Measurements from ENCODE around the gene CCDC40.

The CCDC40 gene

DNA sequence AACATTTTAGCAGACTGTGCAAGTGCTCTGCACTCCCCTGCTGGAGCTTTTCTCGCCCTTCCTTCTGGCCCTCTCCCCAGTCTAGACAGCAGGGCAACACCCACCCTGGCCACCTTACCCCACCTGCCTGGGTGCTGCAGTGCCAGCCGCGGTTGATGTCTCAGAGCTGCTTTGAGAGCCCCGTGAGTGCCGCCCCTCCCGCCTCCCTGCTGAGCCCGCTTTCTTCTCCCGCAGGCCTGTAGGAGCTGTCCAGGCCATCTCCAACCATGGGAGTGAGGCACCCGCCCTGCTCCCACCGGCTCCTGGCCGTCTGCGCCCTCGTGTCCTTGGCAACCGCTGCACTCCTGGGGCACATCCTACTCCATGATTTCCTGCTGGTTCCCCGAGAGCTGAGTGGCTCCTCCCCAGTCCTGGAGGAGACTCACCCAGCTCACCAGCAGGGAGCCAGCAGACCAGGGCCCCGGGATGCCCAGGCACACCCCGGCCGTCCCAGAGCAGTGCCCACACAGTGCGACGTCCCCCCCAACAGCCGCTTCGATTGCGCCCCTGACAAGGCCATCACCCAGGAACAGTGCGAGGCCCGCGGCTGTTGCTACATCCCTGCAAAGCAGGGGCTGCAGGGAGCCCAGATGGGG lies 68.0 kb downstream of the CCDC40 start:
- DNase-seq, result no peak

DNA sequence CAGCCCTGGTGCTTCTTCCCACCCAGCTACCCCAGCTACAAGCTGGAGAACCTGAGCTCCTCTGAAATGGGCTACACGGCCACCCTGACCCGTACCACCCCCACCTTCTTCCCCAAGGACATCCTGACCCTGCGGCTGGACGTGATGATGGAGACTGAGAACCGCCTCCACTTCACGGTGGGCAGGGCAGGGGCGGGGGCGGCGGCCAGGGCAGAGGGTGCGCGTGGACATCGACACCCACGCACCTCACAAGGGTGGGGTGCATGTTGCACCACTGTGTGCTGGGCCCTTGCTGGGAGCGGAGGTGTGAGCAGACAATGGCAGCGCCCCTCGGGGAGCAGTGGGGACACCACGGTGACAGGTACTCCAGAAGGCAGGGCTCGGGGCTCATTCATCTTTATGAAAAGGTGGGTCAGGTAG lies 68.5 kb downstream of the CCDC40 start:
- no peak for DNase-seq

DNA sequence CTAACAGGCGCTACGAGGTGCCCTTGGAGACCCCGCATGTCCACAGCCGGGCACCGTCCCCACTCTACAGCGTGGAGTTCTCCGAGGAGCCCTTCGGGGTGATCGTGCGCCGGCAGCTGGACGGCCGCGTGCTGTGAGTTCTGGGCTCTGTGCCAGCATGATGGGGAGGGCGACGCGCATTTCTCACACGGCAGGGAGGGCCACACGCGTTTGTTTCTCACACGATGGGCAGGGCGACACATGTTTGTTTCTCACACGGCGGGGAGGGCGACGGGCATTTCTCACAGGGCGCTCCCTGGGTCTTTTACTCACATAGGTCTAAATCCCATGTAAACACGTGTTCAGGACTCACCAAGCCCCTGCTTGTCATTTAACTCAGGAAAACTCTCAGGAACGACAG lies 69.3 kb downstream of the CCDC40 start:
- no peak for DNase-seq

DNA sequence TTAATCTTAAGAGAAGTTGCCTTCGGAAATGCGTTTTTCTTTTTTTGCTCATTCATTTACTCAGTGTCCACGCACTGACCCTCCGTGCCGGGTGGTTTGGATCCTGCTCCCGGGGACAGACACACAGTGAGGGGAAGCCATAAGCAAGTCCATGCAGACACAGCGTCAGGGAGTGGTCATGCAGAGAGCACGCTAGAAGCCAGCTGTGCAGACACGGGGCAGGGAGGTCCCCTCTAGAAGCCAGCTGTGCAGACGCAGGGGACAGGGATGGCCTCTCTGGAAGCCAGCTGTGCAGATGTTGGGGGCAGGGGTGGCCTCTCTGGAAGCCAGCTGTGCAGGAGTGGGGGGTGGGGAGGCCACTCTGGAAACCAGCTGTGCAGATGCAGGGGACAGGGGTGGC lies 69.7 kb downstream of the CCDC40 start:
- DNase-seq, result no peak

DNA sequence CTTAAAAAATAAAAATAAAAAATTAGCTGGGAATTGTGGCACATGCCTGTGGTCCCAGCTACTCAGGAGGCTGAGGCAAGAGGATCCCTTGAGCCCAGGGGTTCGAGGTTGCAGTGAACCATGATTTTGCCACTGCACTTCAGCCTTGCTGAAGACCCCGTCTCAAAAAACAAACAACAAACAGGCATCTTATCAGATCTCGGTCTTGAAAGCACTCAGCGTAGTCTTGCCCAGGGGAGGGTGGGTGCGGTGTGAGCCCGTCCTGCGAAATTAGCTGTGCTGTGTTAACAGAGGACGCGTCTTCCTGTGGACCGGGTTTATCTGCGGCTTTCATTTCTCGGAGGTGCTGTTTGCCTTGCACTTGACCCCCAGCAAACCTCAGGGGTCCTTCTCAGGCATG lies 70.3 kb downstream of the CCDC40 start:
- DNase-seq, result no peak

DNA sequence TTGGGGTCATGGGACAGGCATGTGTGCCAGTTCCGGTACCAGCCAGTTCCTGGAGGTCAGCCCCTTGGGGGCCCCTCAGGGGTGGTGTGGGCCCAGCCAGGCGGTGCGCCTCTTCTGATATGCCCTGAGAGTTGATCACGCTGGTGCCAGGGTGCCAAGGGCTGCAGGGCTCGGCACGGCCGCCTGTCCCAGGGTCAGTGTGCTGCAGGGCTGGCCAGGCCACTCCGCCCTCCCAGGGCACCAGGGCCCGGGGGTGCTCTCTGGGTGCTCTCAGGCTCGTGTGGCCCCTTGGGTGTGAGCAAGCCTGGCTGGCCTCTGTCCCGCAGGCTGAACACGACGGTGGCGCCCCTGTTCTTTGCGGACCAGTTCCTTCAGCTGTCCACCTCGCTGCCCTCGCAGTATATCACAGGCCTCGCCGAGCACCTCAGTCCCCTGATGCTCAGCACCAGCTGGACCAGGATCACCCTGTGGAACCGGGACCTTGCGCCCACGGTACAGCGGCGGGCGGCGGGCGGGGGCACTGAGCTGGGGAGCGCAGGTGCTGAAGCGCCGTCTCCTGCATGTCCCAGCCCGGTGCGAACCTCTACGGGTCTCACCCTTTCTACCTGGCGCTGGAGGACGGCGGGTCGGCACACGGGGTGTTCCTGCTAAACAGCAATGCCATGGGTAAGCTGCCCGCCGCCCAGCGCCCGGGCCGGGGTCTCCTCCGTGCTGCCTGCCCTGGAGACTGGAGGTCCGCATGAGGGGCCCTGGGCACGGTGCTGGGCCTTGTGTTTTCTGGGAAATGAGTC lies 71.0 kb downstream of the CCDC40 start:
- no peak for DNase-seq

DNA sequence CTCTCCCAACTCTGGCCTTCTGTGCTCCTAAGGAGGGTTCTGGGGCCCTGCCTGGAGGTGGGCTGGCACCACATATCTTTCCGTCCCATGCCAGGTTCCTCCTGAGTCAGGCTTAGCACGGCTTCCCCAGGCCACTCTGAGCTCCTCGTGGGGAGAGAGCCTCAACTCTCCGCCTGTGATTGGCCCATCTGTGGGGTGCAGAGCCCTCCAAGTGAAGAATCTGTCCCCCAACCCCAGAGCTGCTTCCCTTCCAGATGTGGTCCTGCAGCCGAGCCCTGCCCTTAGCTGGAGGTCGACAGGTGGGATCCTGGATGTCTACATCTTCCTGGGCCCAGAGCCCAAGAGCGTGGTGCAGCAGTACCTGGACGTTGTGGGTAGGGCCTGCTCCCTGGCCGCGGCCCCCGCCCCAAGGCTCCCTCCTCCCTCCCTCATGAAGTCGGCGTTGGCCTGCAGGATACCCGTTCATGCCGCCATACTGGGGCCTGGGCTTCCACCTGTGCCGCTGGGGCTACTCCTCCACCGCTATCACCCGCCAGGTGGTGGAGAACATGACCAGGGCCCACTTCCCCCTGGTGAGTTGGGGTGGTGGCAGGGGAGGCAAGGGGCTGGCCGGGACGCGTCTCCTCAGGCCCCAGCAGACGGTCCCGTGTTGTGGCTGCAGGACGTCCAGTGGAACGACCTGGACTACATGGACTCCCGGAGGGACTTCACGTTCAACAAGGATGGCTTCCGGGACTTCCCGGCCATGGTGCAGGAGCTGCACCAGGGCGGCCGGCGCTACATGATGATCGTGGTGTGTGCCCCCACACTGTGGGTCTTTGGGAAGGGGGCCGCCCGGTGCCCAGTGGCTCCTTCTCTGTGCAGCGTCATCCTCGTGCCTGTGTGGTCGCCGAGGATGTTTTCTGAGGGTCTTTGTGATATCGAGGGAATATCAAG lies 71.9 kb downstream of the CCDC40 start:
- no peak for DNase-seq

DNA sequence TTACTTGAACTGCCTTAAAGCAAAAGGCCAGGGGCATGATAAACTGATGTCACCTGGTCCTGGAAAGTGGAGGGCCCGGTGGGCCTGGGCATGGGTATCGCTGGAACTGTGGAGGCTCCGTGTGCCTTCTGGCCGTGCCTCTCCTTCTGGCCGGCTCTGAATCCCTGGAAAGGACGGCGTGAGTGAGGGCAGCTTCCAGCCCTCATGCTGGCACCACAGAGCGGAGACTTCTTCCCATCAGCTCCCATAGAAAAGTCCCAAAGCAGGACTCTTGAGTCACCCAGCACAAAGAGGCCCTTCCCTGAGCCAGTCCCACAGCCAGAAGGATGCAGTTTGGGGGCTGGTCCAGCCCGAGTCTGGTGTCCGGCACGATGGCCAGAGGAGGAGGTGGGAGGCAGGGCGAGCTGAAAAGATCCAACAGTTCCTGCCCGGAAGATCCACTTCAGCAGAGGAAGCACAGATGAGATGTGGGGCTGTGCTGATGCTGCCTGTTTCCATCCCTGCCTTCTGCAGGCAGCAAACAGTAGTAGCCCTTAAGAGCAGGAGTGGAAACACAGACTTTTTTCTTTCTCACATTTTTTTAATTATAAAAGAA lies 72.7 kb downstream of the CCDC40 start:
- DNase-seq, result no peak

DNA sequence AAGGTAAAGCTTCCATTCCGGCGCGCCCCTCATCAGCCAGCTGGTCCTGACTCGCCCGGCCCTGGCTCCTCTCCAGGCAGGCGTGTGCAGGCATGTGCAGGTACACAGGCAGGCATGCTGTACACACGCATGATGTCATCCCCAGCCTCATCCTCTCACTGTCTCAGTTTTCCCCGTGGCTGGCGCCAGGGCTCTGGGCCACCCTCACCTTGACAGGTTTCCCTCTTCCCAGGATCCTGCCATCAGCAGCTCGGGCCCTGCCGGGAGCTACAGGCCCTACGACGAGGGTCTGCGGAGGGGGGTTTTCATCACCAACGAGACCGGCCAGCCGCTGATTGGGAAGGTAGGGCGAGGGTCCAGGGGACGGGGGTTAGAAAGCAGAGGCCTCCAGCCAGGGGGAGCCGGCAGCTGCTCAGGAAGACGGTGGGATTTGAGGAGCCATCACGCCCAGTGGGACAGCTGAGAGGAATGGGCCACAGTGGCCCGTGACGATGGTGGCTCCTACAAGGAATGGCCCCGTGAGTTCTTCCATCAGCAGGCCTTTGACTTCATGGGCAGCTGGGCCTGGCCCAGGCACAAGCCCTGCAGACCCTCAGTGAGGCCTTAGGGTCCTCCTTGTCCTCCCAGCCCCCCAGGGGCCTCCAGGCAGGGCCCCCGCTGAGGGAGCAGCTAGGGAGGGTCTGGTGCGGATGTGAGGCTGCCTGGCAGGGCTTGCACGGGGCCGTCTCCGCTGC lies 73.4 kb downstream of the CCDC40 start:
- no peak for DNase-seq

DNA sequence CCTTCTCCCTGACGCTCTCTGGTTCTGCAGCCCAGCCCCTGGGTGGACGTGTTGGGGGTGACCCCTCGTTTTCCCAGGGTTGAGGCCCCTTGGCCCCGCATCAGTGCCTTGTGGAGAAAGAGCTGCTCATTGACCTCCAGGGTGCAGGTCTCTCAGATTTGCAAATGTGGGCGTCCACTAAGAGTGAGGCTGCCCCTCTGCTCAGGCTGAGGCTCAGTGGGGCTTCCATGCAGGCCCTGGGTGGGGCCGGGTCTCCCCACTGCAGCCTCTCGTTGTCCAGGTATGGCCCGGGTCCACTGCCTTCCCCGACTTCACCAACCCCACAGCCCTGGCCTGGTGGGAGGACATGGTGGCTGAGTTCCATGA lies 74.0 kb downstream of the CCDC40 start:
- DNase-seq, result no peak

DNA sequence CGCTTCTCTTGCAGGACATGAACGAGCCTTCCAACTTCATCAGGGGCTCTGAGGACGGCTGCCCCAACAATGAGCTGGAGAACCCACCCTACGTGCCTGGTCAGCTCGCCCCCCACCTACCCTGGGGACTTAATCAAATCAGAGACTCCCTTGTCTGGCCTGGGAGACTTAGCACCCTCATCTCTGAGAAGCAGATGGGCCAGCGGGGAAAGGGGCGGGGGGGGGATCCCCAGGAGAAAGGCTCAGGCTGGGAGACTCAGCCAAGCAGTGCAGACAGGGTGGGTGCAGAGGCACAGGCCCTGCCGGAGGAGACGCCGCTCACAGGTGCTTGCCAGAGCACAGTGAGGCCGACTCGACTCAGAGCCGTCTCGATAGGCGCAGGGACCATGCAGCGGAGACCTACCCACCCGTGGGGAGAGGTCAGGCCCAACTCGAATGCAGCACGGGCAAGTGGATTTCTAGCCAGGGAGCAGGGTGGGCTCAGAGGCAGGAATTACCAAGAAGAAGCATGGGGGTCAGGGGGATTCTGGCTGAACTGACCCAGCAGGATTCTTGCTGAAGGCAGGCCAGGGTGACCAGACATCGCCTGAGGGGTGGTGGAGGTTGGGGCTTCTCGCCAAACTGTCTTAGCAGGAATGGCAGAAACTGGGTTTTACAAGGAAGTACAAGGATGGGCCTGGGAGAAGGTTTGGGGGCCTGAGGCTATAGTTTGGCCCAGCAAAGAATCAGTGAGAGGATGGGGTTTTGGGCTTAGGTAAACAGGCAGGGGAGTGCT lies 74.7 kb downstream of the CCDC40 start:
- no peak for DNase-seq

DNA sequence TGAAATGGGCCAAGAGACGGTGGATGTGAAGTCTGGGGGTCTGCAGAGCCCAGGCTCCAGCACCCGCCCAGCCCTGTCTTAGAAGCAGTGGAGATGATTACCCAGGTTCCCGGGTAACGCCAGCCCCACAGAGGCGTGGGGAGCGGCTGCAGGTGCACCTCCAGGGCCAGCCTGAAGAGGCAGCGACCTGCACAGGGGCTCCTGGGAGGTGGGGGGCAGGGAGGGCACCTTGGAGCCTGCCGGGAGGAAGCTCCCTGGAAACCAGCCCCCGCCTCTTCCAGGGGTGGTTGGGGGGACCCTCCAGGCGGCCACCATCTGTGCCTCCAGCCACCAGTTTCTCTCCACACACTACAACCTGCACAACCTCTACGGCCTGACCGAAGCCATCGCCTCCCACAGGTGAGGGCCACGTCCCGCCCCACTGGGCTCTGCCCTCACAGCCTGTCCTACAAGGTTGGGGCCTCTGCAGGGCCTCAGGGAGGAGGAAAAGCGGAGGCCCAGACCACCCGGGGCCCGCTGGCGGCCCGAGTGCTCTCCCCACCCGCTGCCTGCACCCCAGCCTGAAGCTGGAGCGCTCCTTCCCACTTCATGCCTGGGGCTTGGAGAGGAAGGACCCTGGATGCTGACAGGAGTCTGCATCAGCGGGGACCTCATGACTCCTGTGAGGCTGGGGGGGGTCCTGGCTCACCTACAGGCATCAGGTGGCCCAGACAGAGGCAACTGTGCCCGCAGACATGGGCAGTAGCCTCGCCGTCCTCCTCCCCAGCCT lies 75.4 kb downstream of the CCDC40 start:
- no peak for DNase-seq

DNA sequence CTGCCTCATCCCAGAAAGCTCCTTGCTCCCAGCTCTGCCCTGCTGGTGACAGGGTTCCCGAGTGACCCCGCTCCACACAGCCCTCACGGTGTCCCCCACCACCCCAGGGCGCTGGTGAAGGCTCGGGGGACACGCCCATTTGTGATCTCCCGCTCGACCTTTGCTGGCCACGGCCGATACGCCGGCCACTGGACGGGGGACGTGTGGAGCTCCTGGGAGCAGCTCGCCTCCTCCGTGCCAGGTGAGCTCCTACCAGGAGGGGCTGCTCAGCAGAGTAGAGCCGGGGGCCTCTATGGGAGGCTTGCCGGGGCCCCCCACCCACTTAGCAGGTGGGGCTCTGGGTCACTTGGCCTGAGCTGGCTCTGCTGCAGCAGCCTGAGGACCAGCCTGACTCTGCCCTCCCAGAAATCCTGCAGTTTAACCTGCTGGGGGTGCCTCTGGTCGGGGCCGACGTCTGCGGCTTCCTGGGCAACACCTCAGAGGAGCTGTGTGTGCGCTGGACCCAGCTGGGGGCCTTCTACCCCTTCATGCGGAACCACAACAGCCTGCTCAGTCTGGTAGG lies 76.1 kb downstream of the CCDC40 start:
- DNase-seq, result no peak

DNA sequence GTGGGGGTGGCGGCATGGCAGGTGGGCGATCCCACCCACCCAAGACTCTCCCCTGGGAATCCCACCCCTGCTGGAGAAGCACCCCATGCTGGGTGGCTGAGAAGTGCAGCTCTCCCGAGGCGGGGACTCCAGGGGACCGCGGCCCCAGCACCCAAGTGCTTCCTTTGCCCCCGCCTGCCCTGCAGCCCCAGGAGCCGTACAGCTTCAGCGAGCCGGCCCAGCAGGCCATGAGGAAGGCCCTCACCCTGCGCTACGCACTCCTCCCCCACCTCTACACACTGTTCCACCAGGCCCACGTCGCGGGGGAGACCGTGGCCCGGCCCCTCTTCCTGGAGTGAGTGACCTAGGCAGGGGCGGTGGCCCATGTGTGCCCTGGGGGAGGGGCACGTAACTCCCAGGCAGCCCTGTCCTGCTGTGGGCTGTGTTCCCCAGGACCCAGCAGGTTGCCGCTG lies 76.6 kb downstream of the CCDC40 start:
- DNase-seq, result no peak

DNA sequence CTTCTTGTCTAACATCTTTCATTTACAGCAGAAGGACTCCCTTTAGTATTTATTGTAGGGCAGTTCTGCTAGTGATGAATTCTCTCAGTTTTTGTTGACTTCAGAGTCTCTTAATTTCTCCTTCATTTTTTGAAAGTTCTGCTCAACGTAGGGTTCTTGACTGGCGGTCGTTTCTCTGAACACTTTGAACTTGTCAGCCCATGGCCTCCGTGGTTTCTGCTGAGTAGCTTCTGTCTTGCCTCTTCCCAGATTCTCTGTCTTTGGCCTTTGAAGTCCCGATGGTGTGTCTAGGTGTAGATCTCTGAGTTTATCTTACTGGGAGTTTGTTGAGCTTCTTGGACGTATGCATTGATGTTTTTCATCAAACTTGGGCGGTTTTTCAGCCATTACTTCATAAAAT lies 78.3 kb downstream of the CCDC40 start:
- no peak for DNase-seq

DNA sequence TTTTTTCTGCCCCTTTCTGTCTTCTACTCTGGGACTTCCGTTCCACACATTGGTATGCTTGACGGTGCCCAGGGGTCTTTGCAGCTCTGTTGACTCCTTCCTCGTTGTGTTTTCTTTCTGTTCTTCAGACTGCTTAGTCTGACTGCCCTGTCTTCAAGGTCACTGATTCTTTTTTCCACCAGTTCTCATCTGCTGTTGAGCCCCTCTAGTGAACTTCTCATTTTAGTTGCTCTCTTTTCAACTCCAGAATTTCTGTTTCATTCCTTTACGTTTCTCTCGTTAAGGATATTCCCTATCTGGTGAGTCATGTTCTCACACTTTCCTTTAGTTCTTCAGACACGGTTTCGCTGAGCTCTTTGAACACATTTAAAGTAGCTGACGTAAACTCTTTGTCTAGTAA lies 78.7 kb downstream of the CCDC40 start:
- DNase-seq, result no peak

DNA sequence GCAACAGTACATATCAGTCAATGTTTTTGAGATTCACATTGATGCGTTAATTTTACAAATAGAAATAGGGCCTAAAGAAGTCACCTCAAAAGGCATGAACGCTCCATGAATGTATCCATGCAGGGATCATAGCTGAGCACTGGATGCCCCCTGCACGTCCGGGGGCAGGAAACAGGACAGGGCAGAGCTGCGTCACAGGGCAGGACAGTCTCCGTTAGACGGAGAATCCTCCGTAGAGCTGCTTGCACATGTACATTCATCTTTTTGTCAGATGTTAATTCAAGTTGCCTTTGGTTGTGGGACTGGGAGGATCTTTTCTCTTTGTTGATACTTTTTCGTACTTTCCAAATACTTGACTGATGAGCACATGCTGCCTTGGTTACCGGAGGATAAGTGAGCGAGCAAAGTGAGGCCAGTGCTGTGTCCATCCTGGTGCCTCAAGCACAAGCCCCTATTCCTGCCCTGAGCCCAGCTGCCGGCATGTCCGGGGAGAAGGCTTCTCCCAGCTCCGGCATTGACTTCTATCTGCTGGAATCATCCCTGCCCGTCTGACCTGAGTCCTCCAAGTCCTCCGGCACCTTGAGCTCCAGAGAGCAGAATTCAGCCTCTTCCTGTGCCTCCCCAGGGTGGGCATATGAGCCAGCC lies 80.0 kb downstream of the CCDC40 start:
- no peak for DNase-seq

DNA sequence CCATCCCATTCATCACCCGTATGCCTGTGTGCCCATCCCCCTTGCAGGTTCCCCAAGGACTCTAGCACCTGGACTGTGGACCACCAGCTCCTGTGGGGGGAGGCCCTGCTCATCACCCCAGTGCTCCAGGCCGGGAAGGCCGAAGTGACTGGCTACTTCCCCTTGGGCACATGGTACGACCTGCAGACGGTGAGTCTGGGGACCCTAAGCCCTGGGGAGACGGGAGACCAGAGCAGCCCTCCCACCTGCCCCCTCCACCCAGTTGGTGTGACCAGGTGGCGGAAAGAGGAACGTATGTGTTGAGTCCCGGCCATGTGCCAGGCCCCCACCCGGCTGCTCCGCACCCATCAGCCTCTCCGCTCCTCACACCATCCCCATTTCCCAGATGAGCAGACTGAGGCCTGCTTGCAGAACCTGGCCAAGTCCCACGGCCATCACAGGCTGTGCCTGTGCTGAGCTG lies 80.5 kb downstream of the CCDC40 start:
- DNase-seq, result no peak

DNA sequence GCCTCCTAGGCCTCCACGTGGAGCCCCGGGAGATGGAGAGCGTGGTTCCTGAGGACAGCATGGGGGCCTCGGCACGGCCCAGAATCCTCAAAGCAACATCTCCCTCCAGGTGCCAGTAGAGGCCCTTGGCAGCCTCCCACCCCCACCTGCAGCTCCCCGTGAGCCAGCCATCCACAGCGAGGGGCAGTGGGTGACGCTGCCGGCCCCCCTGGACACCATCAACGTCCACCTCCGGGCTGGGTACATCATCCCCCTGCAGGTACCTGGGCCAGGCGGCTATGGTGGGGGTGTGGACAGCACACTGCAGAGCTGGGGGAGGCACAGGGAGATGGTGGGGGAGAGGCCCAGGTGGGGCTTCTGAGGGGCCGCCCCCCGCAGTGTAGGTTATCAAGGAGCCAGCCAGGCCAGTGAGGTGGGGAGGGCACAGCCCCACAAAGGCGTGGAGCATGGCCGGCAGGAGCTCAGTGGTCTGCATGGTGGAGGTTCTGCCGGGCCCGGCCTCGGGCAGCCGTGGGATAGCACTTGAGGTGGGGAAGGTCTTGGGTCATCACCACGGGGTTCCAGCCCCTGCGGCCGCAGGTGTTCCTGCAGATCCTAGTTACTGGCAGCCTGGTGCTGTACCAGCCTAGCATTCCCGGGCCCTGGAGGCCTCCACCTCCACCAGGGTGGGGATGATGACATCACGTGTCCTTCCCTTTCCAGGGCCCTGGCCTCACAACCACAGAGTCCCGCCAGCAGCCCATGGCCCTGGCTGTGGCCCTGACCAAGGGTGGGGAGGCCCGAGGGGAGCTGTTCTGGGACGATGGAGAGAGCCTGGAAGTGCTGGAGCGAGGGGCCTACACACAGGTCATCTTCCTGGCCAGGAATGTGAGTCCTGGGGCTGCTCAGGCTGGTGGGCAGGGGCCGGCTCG lies 81.3 kb downstream of the CCDC40 start:
- DNase-seq, result no peak

Measured in hippocampal formation (tissue), 2 donors.